ENCODE measurements around the gene CEP72.
"Not testable (repeated sequence)": the region's sequence is repeated elsewhere in the genome, so short reads cannot be mapped to it uniquely, and the experiment has no call there.

DNA sequence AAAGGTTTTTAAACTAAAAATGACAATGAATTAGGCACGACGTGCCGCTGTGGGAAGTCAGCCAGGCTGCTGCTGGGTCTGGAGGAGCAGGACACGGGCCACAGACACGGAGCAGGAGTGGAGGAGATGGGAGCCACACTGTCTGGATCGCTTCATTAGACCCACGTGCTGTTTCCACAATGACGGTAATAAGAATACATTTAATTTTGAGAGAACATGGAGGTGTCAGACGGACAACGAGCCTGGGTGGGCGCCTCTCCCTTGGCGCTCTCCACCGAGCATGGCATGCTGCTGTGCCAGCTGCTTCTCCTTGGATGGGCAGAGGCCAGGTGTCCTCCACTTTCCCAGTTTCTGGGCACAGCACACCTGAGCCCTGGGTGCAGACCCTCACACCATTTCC is 68.7 kb downstream of the CEP72 start:
- not testable (repeated sequence) for TF ChIP-seq CTCF, POLR2A, EP300 (IDR thresholded peaks at IDR 0.05)
